ENCODE results near the gene THSD7A.

THSD7A gene

GRCh38 chr7:11751315-11751714 is 80.7 kb downstream of the THSD7A start:
- no peak for DNase-seq

- DNase-seq = no peak
These were observed 81.8 kb downstream of the THSD7A start for GRCh38 chr7:11750191-11750590.

- DNase-seq = no peak
These were observed 82.4 kb downstream of the THSD7A start for GRCh38 chr7:11749629-11750028.

- DNase-seq = no peak
These were observed 83.1 kb downstream of the THSD7A start for GRCh38 chr7:11748884-11749283.

- no peak for DNase-seq
These were observed 84.1 kb downstream of the THSD7A start for GRCh38 chr7:11747715-11748485.

GRCh38 chr7:11746591-11746990 is 85.4 kb downstream of the THSD7A start:
- DNase-seq = no peak

GRCh38 chr7:11743548-11743947 is 88.5 kb downstream of the THSD7A start:
- DNase-seq = no peak

- no peak for DNase-seq
These were observed 89.0 kb downstream of the THSD7A start for GRCh38 chr7:11743016-11743415.

GRCh38 chr7:11742496-11742895 is 89.5 kb downstream of the THSD7A start:
- no peak for DNase-seq

GRCh38 chr7:11737723-11738122 is 94.3 kb downstream of the THSD7A start:
- DNase-seq = no peak

GRCh38 chr7:11732207-11732606 is 99.8 kb downstream of the THSD7A start:
- DNase-seq = no peak

- DNase-seq = no peak
These were observed 101.3 kb downstream of the THSD7A start for GRCh38 chr7:11730725-11731124.

- no peak for DNase-seq
These were observed 104.1 kb downstream of the THSD7A start for GRCh38 chr7:11727864-11728263.

GRCh38 chr7:11726794-11727155 is 105.2 kb downstream of the THSD7A start:
- no peak for DNase-seq

GRCh38 chr7:11726001-11726793 is 105.8 kb downstream of the THSD7A start:
- no peak for DNase-seq

GRCh38 chr7:11716185-11716584 is 115.8 kb downstream of the THSD7A start:
- DNase-seq = no peak

- no peak for DNase-seq
These were observed 117.3 kb downstream of the THSD7A start for GRCh38 chr7:11714676-11715075.

GRCh38 chr7:11714205-11714604 is 117.8 kb downstream of the THSD7A start:
- no peak for DNase-seq

GRCh38 chr7:11713352-11713751 is 118.6 kb downstream of the THSD7A start:
- no peak for DNase-seq

GRCh38 chr7:11710377-11710776 is 121.6 kb downstream of the THSD7A start:
- no peak for DNase-seq

- DNase-seq = no peak
These were observed 122.8 kb downstream of the THSD7A start for GRCh38 chr7:11709196-11709595.

- DNase-seq = no peak
These were observed 124.3 kb downstream of the THSD7A start for GRCh38 chr7:11707606-11708193.

- DNase-seq = no peak
These were observed 125.1 kb downstream of the THSD7A start for GRCh38 chr7:11706666-11707605.

Data from T-helper 9 cell (primary cell).